Measurements from ENCODE around the gene YES1. TPM values are rescaled to one million over a fixed set of nuclear protein-coding genes. Genes with fewer than 3 reads are reported as not detected.

Gene YES1
- total and polyA plus RNA-seq, 2 of the 13 experiments (the other 11 are each of a cell fraction or from before 2014, with no cell fraction given) = 17.2 to 70.8 TPM

DNA sequence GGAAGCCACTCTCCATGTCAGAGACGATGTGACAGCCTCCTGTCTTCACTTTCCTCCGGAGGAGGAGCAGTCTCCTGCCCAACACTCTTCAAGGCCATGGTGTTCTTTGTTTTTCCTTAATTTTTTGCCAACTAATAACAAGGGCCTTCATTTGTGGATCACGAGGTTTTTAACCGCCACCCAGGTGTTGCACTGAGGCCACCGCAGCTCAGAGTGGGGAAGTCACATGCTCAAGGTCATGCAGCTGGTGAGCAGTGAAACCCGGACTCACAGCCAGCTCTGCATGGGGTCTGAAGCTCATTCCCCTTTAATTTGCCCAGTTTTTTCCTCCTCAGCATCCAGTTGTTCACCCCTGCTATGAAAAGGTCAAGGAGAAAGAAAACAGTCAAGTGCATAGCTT lies 119.2 kb downstream of the YES1 start:
- no peak overlapping the region for H3K4me3 ChIP-seq (replicated peaks in 1 of 3; ENCODE audit: insufficient read depth in 1 of 3, low read depth in 2 of 3, low read length in 3 of 3)
- FAIRE-seq (no peak), ATAC-seq (no peak), DNase-seq (ENCODE audit: low spot score) (no peak)
- H3K27ac ChIP-seq (ENCODE audit: extremely low read length, insufficient read depth, low read length) = no peak overlapping the region
- H3K9me3 ChIP-seq (ENCODE audit: low read length) = no peaks in the 10 kb centered on the region
- H3K36me3 ChIP-seq (replicated peaks in 1 of 2; ENCODE audit: control insufficient read depth in 1 of 2, insufficient read depth in 2 of 2, low read length in 2 of 2) = peaks cover 19 to 73% of the 10 kb centered on the region in 2 experiments
- H3K27me3 ChIP-seq (ENCODE audit: control insufficient read depth in 1 of 2, insufficient read depth in 2 of 2, low read length in 2 of 2) = no peaks in the 10 kb centered on the region
- intact Hi-C loops (cut with micrococcal nuclease; ENCODE audit: unreplicated experiment) (no loop called here), in situ Hi-C loops (cut with HindIII; ENCODE audit: extremely low pct_ligation_motif_present, low pct_unique_long_range_greater_than_20kb) (no loop called here)
- TSS peak; percentile 35 for BruUV-seq (replicated peaks)
- H4K20me1 ChIP-seq (ENCODE audit: insufficient read depth, low read length) = no peaks in the 10 kb centered on the region
- WGBS (ENCODE audit: low lambda C conversion rate) = 96% methylated on average over 6 of the region's 6 CpGs
- no peak overlapping the region for H3K4me2 ChIP-seq (ENCODE audit: low read depth, low read length)
- no peak overlapping the region for H2AFZ ChIP-seq (ENCODE audit: low read length)
- ChIA-PET POLR2A (interaction anchor here (1.0 to 2.1 kb wide), 3 partner anchors 9 to 35 kb away, joined by 3 to 6 read pairs (median 4); no protein-coding TSS in a partner anchor), CTCF (ENCODE audit: low intra/inter-chr PET ratio, low total read pairs) (no interaction called here)
- H3K9ac ChIP-seq (ENCODE audit: insufficient read depth, low read depth, low read length) = no peak overlapping the region
- TF ChIP-seq JDP2 (CRISPR knock-in tag; IDR thresholded peaks at IDR 0.05; ENCODE audit: borderline replicate concordance) = no peak
- TF ChIP-seq ZNF629 (CRISPR knock-in tag; conservative IDR thresholded peaks at IDR 0.05) = no peak
- TF ChIP-seq MXD1 (CRISPR knock-in tag; IDR thresholded peaks at IDR 0.05) = no peak
- TF ChIP-seq MXD4 (CRISPR knock-in tag; IDR thresholded peaks at IDR 0.05) = no peak
- TF ChIP-seq REPIN1 (CRISPR knock-in tag; IDR thresholded peaks at IDR 0.05; ENCODE audit: borderline replicate concordance, low read depth) = no peak
- TF ChIP-seq, protein P1, sequence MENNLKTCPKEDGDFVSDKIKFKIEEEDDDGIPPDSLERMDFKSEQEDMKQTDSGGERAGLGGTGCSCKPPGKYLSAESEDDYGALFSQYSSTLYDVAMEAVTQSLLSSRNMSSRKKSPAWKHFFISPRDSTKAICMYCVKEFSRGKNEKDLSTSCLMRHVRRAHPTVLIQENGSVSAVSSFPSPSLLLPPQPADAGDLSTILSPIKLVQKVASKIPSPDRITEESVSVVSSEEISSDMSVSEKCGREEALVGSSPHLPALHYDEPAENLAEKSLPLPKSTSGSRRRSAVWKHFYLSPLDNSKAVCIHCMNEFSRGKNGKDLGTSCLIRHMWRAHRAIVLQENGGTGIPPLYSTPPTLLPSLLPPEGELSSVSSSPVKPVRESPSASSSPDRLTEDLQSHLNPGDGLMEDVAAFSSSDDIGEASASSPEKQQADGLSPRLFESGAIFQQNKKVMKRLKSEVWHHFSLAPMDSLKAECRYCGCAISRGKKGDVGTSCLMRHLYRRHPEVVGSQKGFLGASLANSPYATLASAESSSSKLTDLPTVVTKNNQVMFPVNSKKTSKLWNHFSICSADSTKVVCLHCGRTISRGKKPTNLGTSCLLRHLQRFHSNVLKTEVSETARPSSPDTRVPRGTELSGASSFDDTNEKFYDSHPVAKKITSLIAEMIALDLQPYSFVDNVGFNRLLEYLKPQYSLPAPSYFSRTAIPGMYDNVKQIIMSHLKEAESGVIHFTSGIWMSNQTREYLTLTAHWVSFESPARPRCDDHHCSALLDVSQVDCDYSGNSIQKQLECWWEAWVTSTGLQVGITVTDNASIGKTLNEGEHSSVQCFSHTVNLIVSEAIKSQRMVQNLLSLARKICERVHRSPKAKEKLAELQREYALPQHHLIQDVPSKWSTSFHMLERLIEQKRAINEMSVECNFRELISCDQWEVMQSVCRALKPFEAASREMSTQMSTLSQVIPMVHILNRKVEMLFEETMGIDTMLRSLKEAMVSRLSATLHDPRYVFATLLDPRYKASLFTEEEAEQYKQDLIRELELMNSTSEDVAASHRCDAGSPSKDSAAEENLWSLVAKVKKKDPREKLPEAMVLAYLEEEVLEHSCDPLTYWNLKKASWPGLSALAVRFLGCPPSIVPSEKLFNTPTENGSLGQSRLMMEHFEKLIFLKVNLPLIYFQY (CRISPR knock-in tag; IDR thresholded peaks at IDR 0.05; ENCODE audit: borderline replicate concordance) = no peak
- TF ChIP-seq POLR2G (IDR thresholded peaks at IDR 0.05; ENCODE audit: low read depth, low read length) = no peak
- TF ChIP-seq ZNF569 (CRISPR knock-in tag; IDR thresholded peaks at IDR 0.05; ENCODE audit: borderline replicate concordance) = no peak
- no peak for TF ChIP-seq ZFYVE20 (CRISPR knock-in tag; IDR thresholded peaks at IDR 0.05; ENCODE audit: borderline replicate concordance, low read depth)
- TF ChIP-seq ZNF432 (CRISPR knock-in tag; IDR thresholded peaks at IDR 0.05; ENCODE audit: borderline replicate concordance) = no peak
- no peak for TF ChIP-seq SMAD3 (CRISPR knock-in tag; IDR thresholded peaks at IDR 0.05)
- no peak for TF ChIP-seq ZNF124 (CRISPR knock-in tag; IDR thresholded peaks at IDR 0.05)
- TF ChIP-seq, protein P2, sequence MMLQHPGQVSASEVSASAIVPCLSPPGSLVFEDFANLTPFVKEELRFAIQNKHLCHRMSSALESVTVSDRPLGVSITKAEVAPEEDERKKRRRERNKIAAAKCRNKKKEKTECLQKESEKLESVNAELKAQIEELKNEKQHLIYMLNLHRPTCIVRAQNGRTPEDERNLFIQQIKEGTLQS (CRISPR knock-in tag; IDR thresholded peaks at IDR 0.05) = no peak
- TF ChIP-seq, protein P3, sequence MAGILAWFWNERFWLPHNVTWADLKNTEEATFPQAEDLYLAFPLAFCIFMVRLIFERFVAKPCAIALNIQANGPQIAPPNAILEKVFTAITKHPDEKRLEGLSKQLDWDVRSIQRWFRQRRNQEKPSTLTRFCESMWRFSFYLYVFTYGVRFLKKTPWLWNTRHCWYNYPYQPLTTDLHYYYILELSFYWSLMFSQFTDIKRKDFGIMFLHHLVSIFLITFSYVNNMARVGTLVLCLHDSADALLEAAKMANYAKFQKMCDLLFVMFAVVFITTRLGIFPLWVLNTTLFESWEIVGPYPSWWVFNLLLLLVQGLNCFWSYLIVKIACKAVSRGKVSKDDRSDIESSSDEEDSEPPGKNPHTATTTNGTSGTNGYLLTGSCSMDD (CRISPR knock-in tag; IDR thresholded peaks at IDR 0.05) = no peak
- H3K4me1 ChIP-seq (ENCODE audit: insufficient read depth, low read length) = no peaks in the 10 kb centered on the region
- H3K79me2 ChIP-seq (ENCODE audit: insufficient read depth, low read length) = no peaks in the 10 kb centered on the region

Measured in HepG2 (cell line).